ENCODE data around the gene MARK3. TPM values are rescaled to one million over a fixed set of nuclear protein-coding genes. Genes with fewer than 3 reads are reported as not detected.

MARK3 gene
- total and polyA plus RNA-seq, 2 of the 13 experiments (the other 11 are each of a cell fraction or from before 2014, with no cell fraction given) = 47.7 to 56.6 TPM

- in situ Hi-C loops (cut with HindIII; ENCODE audit: extremely low pct_ligation_motif_present, low pct_unique_long_range_greater_than_20kb) = no loop called here
- ATAC-seq (no peak), FAIRE-seq (no peak), DNase-seq (ENCODE audit: low spot score) (no peak)
- intact Hi-C loops (cut with micrococcal nuclease; ENCODE audit: unreplicated experiment) = no loop called here
- ChIA-PET CTCF (ENCODE audit: low intra/inter-chr PET ratio, low total read pairs) (no interaction called here), POLR2A (interaction anchor here (1.0 to 3.2 kb wide), 7 partner anchors 9 to 145 kb away, joined by 3 to 37 read pairs (median 15); no protein-coding TSS in a partner anchor)
- BruUV-seq (replicated peaks) = TSS peak; percentile 83
- peaks cover 30% of the 10 kb centered on the region for H3K79me2 ChIP-seq (ENCODE audit: insufficient read depth, low read length)
- peak overlapping the region; percentile 87 to 98 (median 95) for H3K4me3 ChIP-seq (replicated peaks in 1 of 3; ENCODE audit: insufficient read depth in 1 of 3, low read depth in 2 of 3, low read length in 3 of 3)
- H4K20me1 ChIP-seq (ENCODE audit: insufficient read depth, low read length) = no peaks in the 10 kb centered on the region
- peaks cover 3 to 4% of the 10 kb centered on the region in 2 experiments; a peak in 3 of 5 replicates for H3K36me3 ChIP-seq (replicated peaks in 1 of 2; ENCODE audit: control insufficient read depth in 1 of 2, insufficient read depth in 2 of 2, low read length in 2 of 2)
- peak overlapping the region; percentile 98 for H3K4me2 ChIP-seq (ENCODE audit: low read depth, low read length)
- H2AFZ ChIP-seq (ENCODE audit: low read length) = no peak overlapping the region
- H3K9ac ChIP-seq (ENCODE audit: insufficient read depth, low read depth, low read length) = peak overlapping the region; percentile 85
- WGBS (ENCODE audit: low lambda C conversion rate) = 24% methylated on average over 4 of the region's 42 CpGs
- H3K9me3 ChIP-seq (ENCODE audit: low read length) = no peaks in the 10 kb centered on the region
- H3K27me3 ChIP-seq (ENCODE audit: control insufficient read depth in 1 of 2, insufficient read depth in 2 of 2, low read length in 2 of 2) = no peaks in the 10 kb centered on the region; a peak in 1 of 5 replicates
- peak overlapping the region; percentile 37 for H3K27ac ChIP-seq (ENCODE audit: extremely low read length, insufficient read depth, low read length)
- peaks cover 56% of the 10 kb centered on the region for H3K4me1 ChIP-seq (ENCODE audit: insufficient read depth, low read length)
- TF ChIP-seq SP5 (CRISPR knock-in tag; IDR thresholded peaks at IDR 0.05; ENCODE audit: borderline replicate concordance, low read depth) (no peak), ZNF576 (CRISPR knock-in tag; IDR thresholded peaks at IDR 0.05) (no peak), KDM5A (IDR thresholded peaks at IDR 0.05; ENCODE audit: borderline replicate concordance, low read length) (peak; percentile 83), ZNF260 (CRISPR knock-in tag; IDR thresholded peaks at IDR 0.05; ENCODE audit: borderline replicate concordance, low read depth) (no peak), ZNF703 (CRISPR knock-in tag; IDR thresholded peaks at IDR 0.05; ENCODE audit: borderline replicate concordance) (no peak), ZBTB1 (CRISPR knock-in tag; IDR thresholded peaks at IDR 0.05; ENCODE audit: borderline replicate concordance) (no peak), TBX2 (CRISPR knock-in tag; IDR thresholded peaks at IDR 0.05; ENCODE audit: borderline replicate concordance) (no peak), AGO2 (optimal IDR thresholded peaks at IDR 0.05; ENCODE audit: low read depth, low read length) (peak; percentile 24), RNF219 (CRISPR knock-in tag; IDR thresholded peaks at IDR 0.05) (no peak), NCOA5 (CRISPR knock-in tag; IDR thresholded peaks at IDR 0.05) (no peak)
- TF ChIP-seq, protein P1, sequence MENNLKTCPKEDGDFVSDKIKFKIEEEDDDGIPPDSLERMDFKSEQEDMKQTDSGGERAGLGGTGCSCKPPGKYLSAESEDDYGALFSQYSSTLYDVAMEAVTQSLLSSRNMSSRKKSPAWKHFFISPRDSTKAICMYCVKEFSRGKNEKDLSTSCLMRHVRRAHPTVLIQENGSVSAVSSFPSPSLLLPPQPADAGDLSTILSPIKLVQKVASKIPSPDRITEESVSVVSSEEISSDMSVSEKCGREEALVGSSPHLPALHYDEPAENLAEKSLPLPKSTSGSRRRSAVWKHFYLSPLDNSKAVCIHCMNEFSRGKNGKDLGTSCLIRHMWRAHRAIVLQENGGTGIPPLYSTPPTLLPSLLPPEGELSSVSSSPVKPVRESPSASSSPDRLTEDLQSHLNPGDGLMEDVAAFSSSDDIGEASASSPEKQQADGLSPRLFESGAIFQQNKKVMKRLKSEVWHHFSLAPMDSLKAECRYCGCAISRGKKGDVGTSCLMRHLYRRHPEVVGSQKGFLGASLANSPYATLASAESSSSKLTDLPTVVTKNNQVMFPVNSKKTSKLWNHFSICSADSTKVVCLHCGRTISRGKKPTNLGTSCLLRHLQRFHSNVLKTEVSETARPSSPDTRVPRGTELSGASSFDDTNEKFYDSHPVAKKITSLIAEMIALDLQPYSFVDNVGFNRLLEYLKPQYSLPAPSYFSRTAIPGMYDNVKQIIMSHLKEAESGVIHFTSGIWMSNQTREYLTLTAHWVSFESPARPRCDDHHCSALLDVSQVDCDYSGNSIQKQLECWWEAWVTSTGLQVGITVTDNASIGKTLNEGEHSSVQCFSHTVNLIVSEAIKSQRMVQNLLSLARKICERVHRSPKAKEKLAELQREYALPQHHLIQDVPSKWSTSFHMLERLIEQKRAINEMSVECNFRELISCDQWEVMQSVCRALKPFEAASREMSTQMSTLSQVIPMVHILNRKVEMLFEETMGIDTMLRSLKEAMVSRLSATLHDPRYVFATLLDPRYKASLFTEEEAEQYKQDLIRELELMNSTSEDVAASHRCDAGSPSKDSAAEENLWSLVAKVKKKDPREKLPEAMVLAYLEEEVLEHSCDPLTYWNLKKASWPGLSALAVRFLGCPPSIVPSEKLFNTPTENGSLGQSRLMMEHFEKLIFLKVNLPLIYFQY (CRISPR knock-in tag; IDR thresholded peaks at IDR 0.05; ENCODE audit: borderline replicate concordance) = no peak
Measured at GRCh38 chr14:103529383-103530365, 144.5 kb downstream of the MARK3 start.
